Endodermal cell (in vitro differentiated cells): ENCODE data around the gene FAM168A. TPM values are rescaled to one million over a fixed set of nuclear protein-coding genes. Genes with fewer than 3 reads are reported as not detected.

ENCODE experiments used
- DNase-seq: peaks from one replicate; pipeline ENCODE4 v3.0.0-alpha.2; 2017
- H3K27ac ChIP-seq: 2 replicates; pipeline ENCODE4 v1.5.1; 2013; ENCODE audit warnings: mild to moderate bottlenecking, low read depth, low read length, moderate library complexity
- H3K27me3 ChIP-seq: 2 replicates; pipeline ENCODE4 v1.6.1; 2013; ENCODE audit warnings: mild to moderate bottlenecking, low read length, moderate library complexity; ENCODE audit not compliant: insufficient read depth, control insufficient read depth, poor library complexity, severe bottlenecking
- H3K36me3 ChIP-seq: 2 replicates; pipeline ENCODE4 v1.7.0; 2013; ENCODE audit warnings: mild to moderate bottlenecking, low read length, moderate library complexity; ENCODE audit not compliant: control insufficient read depth, insufficient read depth
- H3K4me1 ChIP-seq: one replicate; pipeline ENCODE4 v1.7.0; 2013; ENCODE audit warnings: low read length; ENCODE audit not compliant: control insufficient read depth, insufficient read depth
- H3K4me3 ChIP-seq: 2 replicates; pipeline ENCODE4 v1.5.1; 2013; ENCODE audit warnings: mild to moderate bottlenecking, low read length, moderate library complexity
- H3K9ac ChIP-seq: 2 replicates; pipeline ENCODE4 v1.6.1; 2013; ENCODE audit warnings: mild to moderate bottlenecking, low read length, moderate library complexity; ENCODE audit not compliant: poor library complexity, severe bottlenecking; ENCODE audit errors: extremely low read depth
- H3K9me3 ChIP-seq: 2 replicates; pipeline ENCODE4 v1.6.1; 2013; ENCODE audit warnings: mild to moderate bottlenecking, low read length, moderate library complexity; ENCODE audit not compliant: control insufficient read depth
- H3K27ac Mint-ChIP-seq: 2 replicates; pipeline ENCODE4 v1.8.0; 2020; ENCODE audit warnings: mixed read lengths
- H3K27me3 Mint-ChIP-seq: 2 replicates; pipeline ENCODE4 v1.8.0; 2021; ENCODE audit warnings: mild to moderate bottlenecking, mixed read lengths; ENCODE audit not compliant: insufficient read depth
- H3K36me3 Mint-ChIP-seq: 2 replicates; pipeline ENCODE4 v1.8.0; 2020; ENCODE audit warnings: low read depth, mixed read lengths
- H3K4me1 Mint-ChIP-seq: 2 replicates; pipeline ENCODE4 v1.8.0; 2020; ENCODE audit warnings: mixed read lengths
- H3K4me3 Mint-ChIP-seq: 2 replicates; pipeline ENCODE4 v1.8.0; 2020; ENCODE audit warnings: mild to moderate bottlenecking, moderate library complexity, mixed read lengths
- H3K9me3 Mint-ChIP-seq: 2 replicates; pipeline ENCODE4 v1.8.0; 2020; ENCODE audit warnings: mild to moderate bottlenecking, mixed read lengths
- WGBS, 2 experiments: methylation state at CpG; one replicate each; pipeline versions ENCODE4 v1.1.5 to v1.1.7; 2013; ENCODE audit warnings: missing lambda C conversion rate in 2 of 2, mixed read lengths in 1 of 2; ENCODE audit not compliant: insufficient coverage in 1 of 2, insufficient read length in 1 of 2; 5-methylcytosine and 5-hydroxymethylcytosine counted together
- total RNA-seq, 2 donors: library from RNA; stranded (reverse); fragmentation: NEBNext Ultra II Directional in 1 of 2; extraction: Animal tissue kit (Norgen Biotek cat#: 25700) in 1 of 2; gene quantifications; 2 replicates in 1 of 2; 3 replicates in 1 of 2; pipeline ENCODE4 v1.2.1, GENCODE V29; 2021
- TF ChIP-seq, protein P1 (sequence below): fragments of 200-600 bp; sonication (generic); conservative IDR thresholded peaks from 2 replicates; pipeline ENCODE4 v1.5.0; 2021; ENCODE audit warnings: antibody characterized with exemption, mild to moderate bottlenecking

Gene FAM168A
- total RNA-seq, 2 donors from 2014 or later: 27.4 to 31.6 TPM

DNA sequence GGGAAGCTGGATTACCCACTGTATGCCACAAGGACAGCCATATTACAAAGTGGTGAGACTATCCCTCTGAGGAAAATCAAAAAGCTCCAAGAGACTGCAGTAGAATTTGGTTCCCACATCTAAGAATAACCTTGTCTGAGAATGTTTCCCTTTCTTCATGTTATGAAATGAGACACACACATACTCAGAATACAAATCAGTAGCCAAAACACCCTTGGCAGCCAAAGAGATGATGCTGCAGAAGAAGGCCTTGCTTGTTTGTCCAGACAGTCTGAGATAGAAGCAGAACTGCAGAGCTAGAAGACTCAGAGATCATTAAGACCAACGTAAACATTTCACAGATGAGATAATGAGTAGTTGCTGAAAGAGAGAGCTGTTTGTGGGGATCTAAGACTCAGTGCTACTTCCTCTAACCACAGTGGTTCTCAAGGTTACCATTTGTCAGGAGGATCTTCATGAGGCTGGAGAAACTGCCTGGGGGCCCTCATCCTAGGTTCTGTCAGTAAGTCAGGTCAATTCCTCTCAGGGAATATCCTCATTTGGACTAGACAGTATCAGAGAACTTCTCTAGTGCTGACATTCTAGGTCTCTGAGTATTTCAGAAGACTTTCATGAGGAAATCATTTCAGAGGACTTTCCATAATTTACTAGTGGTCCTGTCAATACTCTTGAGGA, 182.8 kb downstream of the FAM168A start:
- Histone ChIP-seq H3K9ac (no peak overlapping the region), H3K27me3 (no peaks in the 10 kb centered on the region), H3K4me1 (peaks cover 5% of the 10 kb centered on the region), H3K4me3 (no peak overlapping the region), H3K9me3 (no peaks in the 10 kb centered on the region), H3K27ac (no peak overlapping the region), H3K36me3 (peaks cover 11% of the 10 kb centered on the region)
- H3K4me1 Mint-ChIP-seq: peaks cover 18% of the 10 kb centered on the region
- H3K4me3 Mint-ChIP-seq: no peak overlapping the region
- no peaks in the 10 kb centered on the region for H3K27me3 Mint-ChIP-seq
- TF ChIP-seq, protein P1, sequence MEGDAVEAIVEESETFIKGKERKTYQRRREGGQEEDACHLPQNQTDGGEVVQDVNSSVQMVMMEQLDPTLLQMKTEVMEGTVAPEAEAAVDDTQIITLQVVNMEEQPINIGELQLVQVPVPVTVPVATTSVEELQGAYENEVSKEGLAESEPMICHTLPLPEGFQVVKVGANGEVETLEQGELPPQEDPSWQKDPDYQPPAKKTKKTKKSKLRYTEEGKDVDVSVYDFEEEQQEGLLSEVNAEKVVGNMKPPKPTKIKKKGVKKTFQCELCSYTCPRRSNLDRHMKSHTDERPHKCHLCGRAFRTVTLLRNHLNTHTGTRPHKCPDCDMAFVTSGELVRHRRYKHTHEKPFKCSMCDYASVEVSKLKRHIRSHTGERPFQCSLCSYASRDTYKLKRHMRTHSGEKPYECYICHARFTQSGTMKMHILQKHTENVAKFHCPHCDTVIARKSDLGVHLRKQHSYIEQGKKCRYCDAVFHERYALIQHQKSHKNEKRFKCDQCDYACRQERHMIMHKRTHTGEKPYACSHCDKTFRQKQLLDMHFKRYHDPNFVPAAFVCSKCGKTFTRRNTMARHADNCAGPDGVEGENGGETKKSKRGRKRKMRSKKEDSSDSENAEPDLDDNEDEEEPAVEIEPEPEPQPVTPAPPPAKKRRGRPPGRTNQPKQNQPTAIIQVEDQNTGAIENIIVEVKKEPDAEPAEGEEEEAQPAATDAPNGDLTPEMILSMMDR: no peak
- H3K9me3 Mint-ChIP-seq: no peaks in the 10 kb centered on the region
- 100% methylated on average over 1 of the region's 1 CpG for WGBS, 2 experiments
- no peak for DNase-seq
- H3K36me3 Mint-ChIP-seq: peaks cover 27% of the 10 kb centered on the region
- H3K27ac Mint-ChIP-seq: no peak overlapping the region

DNA sequence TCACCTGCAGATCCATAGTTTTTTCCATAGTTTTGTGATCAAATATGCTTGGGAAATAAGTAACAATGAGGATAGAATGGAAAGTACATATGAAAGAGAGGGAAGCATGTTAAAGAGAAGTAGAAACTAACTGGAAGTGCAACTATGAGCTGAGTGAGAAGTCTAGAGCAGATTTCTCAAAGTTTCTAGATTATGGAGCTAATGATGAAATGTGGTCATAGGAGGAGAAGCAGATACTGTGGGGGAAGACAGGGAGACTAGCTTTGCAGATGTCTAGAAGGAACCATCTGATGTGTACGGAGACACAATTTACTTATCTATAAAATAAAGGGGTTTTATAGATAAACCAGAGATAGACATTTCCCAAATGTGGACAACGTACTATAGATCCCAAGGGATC, 184.7 kb downstream of the FAM168A start:
- WGBS, 2 experiments: 100% methylated on average over 1 of the region's 2 CpGs
- Mint-ChIP-seq H3K4me3 (no peak overlapping the region), H3K9me3 (no peaks in the 10 kb centered on the region), H3K27ac (no peak overlapping the region), H3K4me1 (peaks cover 18% of the 10 kb centered on the region), H3K36me3 (peaks cover 31% of the 10 kb centered on the region), H3K27me3 (no peaks in the 10 kb centered on the region)
- Histone ChIP-seq H3K27ac (no peak overlapping the region), H3K4me1 (peaks cover 5% of the 10 kb centered on the region), H3K9me3 (no peaks in the 10 kb centered on the region), H3K27me3 (no peaks in the 10 kb centered on the region), H3K4me3 (no peak overlapping the region), H3K36me3 (peaks cover 20% of the 10 kb centered on the region), H3K9ac (no peak overlapping the region)
- no peak for DNase-seq
- TF ChIP-seq, protein P1: no peak

DNA sequence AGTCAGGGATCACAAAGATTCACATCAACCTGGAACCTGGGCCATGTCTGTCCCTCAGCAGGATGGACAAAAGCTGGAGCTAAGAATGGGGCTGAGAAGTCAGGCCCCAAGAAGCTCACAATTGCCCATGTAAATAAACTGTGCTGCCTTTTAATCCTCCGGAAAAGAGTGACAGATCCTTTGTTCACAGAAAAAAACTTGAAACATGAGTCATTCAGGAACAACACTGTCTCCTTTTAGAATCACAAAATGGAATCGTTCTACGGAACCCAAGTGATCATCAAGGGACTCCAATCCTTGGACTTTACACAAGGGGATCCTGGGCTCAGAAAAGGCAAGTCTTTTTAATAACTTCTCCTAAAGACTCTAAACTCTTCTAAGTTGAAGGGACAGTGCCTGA, 185.6 kb downstream of the FAM168A start:
- H3K36me3 ChIP-seq: peaks cover 17% of the 10 kb centered on the region
- Mint-ChIP-seq H3K27me3 (no peaks in the 10 kb centered on the region), H3K4me1 (peaks cover 18% of the 10 kb centered on the region), H3K9me3 (no peaks in the 10 kb centered on the region), H3K4me3 (no peak overlapping the region), H3K36me3 (peaks cover 31% of the 10 kb centered on the region), H3K27ac (no peak overlapping the region)
- TF ChIP-seq, protein P1: no peak
- no peak overlapping the region for H3K9ac ChIP-seq
- 65 to 80% methylated on average over 3 of the region's 3 CpGs for WGBS, 2 experiments
- H3K4me1 ChIP-seq: peaks cover 5% of the 10 kb centered on the region
- H3K27ac ChIP-seq: no peak overlapping the region
- no peak overlapping the region for H3K4me3 ChIP-seq
- no peaks in the 10 kb centered on the region for H3K27me3 ChIP-seq
- H3K9me3 ChIP-seq: no peaks in the 10 kb centered on the region
- DNase-seq: no peak
